ENCODE data around the gene LRCH1.
A peak's percentile ranks its signal among the peaks of the same experiment; 100 is the strongest.

Gene LRCH1

GRCh38 chr13:46535002-46535401 lies 18.0 kb upstream of the LRCH1 start:
- no peak overlapping the region for H2BK5ac ChIP-seq (ENCODE audit: low read depth, low read length, poor library complexity, severe bottlenecking)
- no peak overlapping the region for H4K91ac ChIP-seq (ENCODE audit: low read length)
- 91% methylated on average over 4 of the region's 4 CpGs for WGBS
- H3K79me1 ChIP-seq (replicated peaks; ENCODE audit: low read length, poor library complexity, severe bottlenecking), result no peaks in the 10 kb centered on the region
- peak overlapping the region in 1 of 2 experiments; percentile 41 for H3K18ac ChIP-seq (ENCODE audit: low read depth in 1 of 2, low read length in 2 of 2)
- H3K23ac ChIP-seq (ENCODE audit: low read length in 2 of 2), result no peak overlapping the region
- no peak overlapping the region for H2BK120ac ChIP-seq (ENCODE audit: low read depth, low read length)
- no peak overlapping the region for H3K4me3 ChIP-seq (ENCODE audit: insufficient read depth in 1 of 2, low read depth in 1 of 2, low read length in 2 of 2)
- no peak overlapping the region for H3K4ac ChIP-seq (ENCODE audit: low read depth in 1 of 2, low read length in 2 of 2)
- H3K27me3 ChIP-seq (ENCODE audit: control insufficient read depth in 1 of 2, insufficient read depth in 1 of 2, low read length in 2 of 2), result no peaks in the 10 kb centered on the region
- no peak overlapping the region for H2BK15ac ChIP-seq (ENCODE audit: low read depth, poor library complexity, severe bottlenecking)
- no peak overlapping the region for H4K8ac ChIP-seq (ENCODE audit: low read length)
- no peak overlapping the region for H2BK12ac ChIP-seq (ENCODE audit: low read length in 2 of 2)
- H2AFZ ChIP-seq (ENCODE audit: low read depth, low read length), result no peak overlapping the region
- no peak overlapping the region for H3K27ac ChIP-seq (ENCODE audit: low read length, poor library complexity, severe bottlenecking)
- H3K36me3 ChIP-seq (ENCODE audit: control insufficient read depth in 1 of 2, insufficient read depth in 2 of 2, low read depth in 1 of 2, low read length in 2 of 2), result no peaks in the 10 kb centered on the region
- no peak for DNase-seq
- H3K9ac ChIP-seq (ENCODE audit: low read length), result no peak overlapping the region
- no peak overlapping the region for H2AK5ac ChIP-seq (ENCODE audit: low read length, severe bottlenecking)
- peaks cover 3% of the 10 kb centered on the region for H3K4me1 ChIP-seq (ENCODE audit: control insufficient read depth, insufficient read depth, low read depth, low read length)
- H3K4me2 ChIP-seq (ENCODE audit: low read length, poor library complexity, severe bottlenecking), result no peak overlapping the region
- H3K9me3 ChIP-seq (ENCODE audit: control insufficient read depth, low read length), result no peaks in the 10 kb centered on the region
- no peak overlapping the region for H3K14ac ChIP-seq (ENCODE audit: low read length in 2 of 2)

GRCh38 chr13:46535825-46536224 lies 17.1 kb upstream of the LRCH1 start:
- 100% methylated on average over 1 of the region's 1 CpG for WGBS
- Histone ChIP-seq H2BK12ac (ENCODE audit: low read length in 2 of 2) (no peak overlapping the region), H3K79me1 (replicated peaks; ENCODE audit: low read length, poor library complexity, severe bottlenecking) (no peaks in the 10 kb centered on the region), H3K9ac (ENCODE audit: low read length) (no peak overlapping the region), H3K9me3 (ENCODE audit: control insufficient read depth, low read length) (no peaks in the 10 kb centered on the region), H2BK15ac (ENCODE audit: low read depth, poor library complexity, severe bottlenecking) (no peak overlapping the region), H3K4ac (ENCODE audit: low read depth in 1 of 2, low read length in 2 of 2) (no peak overlapping the region), H3K27me3 (ENCODE audit: control insufficient read depth in 1 of 2, insufficient read depth in 1 of 2, low read length in 2 of 2) (no peaks in the 10 kb centered on the region), H3K23ac (ENCODE audit: low read length in 2 of 2) (no peak overlapping the region), H4K8ac (ENCODE audit: low read length) (no peak overlapping the region), H2BK5ac (ENCODE audit: low read depth, low read length, poor library complexity, severe bottlenecking) (no peak overlapping the region), H2BK120ac (ENCODE audit: low read depth, low read length) (no peak overlapping the region), H3K27ac (ENCODE audit: low read length, poor library complexity, severe bottlenecking) (no peak overlapping the region), H2AFZ (ENCODE audit: low read depth, low read length) (no peak overlapping the region), H3K36me3 (ENCODE audit: control insufficient read depth in 1 of 2, insufficient read depth in 2 of 2, low read depth in 1 of 2, low read length in 2 of 2) (no peaks in the 10 kb centered on the region), H3K14ac (ENCODE audit: low read length in 2 of 2) (no peak overlapping the region), H4K91ac (ENCODE audit: low read length) (no peak overlapping the region), H3K18ac (ENCODE audit: low read depth in 1 of 2, low read length in 2 of 2) (no peak overlapping the region), H3K4me2 (ENCODE audit: low read length, poor library complexity, severe bottlenecking) (no peak overlapping the region), H3K4me1 (ENCODE audit: control insufficient read depth, insufficient read depth, low read depth, low read length) (peaks cover 3% of the 10 kb centered on the region), H2AK5ac (ENCODE audit: low read length, severe bottlenecking) (no peak overlapping the region), H3K4me3 (ENCODE audit: insufficient read depth in 1 of 2, low read depth in 1 of 2, low read length in 2 of 2) (no peak overlapping the region)
- DNase-seq, result no peak

- Histone ChIP-seq H3K4me1 (ENCODE audit: control insufficient read depth, insufficient read depth, low read depth, low read length) (peaks cover 5% of the 10 kb centered on the region), H2BK15ac (ENCODE audit: low read depth, poor library complexity, severe bottlenecking) (no peak overlapping the region), H2BK120ac (ENCODE audit: low read depth, low read length) (no peak overlapping the region), H3K23ac (ENCODE audit: low read length in 2 of 2) (no peak overlapping the region), H3K4ac (ENCODE audit: low read depth in 1 of 2, low read length in 2 of 2) (no peak overlapping the region), H3K36me3 (ENCODE audit: control insufficient read depth in 1 of 2, insufficient read depth in 2 of 2, low read depth in 1 of 2, low read length in 2 of 2) (no peaks in the 10 kb centered on the region), H3K4me2 (ENCODE audit: low read length, poor library complexity, severe bottlenecking) (no peak overlapping the region), H3K27me3 (ENCODE audit: control insufficient read depth in 1 of 2, insufficient read depth in 1 of 2, low read length in 2 of 2) (no peaks in the 10 kb centered on the region), H3K79me1 (replicated peaks; ENCODE audit: low read length, poor library complexity, severe bottlenecking) (no peaks in the 10 kb centered on the region), H3K18ac (ENCODE audit: low read depth in 1 of 2, low read length in 2 of 2) (no peak overlapping the region), H3K14ac (ENCODE audit: low read length in 2 of 2) (no peak overlapping the region), H4K91ac (ENCODE audit: low read length) (no peak overlapping the region), H2AFZ (ENCODE audit: low read depth, low read length) (no peak overlapping the region), H4K8ac (ENCODE audit: low read length) (no peak overlapping the region), H2AK5ac (ENCODE audit: low read length, severe bottlenecking) (no peak overlapping the region), H3K9me3 (ENCODE audit: control insufficient read depth, low read length) (no peaks in the 10 kb centered on the region), H2BK12ac (ENCODE audit: low read length in 2 of 2) (no peak overlapping the region), H2BK5ac (ENCODE audit: low read depth, low read length, poor library complexity, severe bottlenecking) (no peak overlapping the region), H3K27ac (ENCODE audit: low read length, poor library complexity, severe bottlenecking) (no peak overlapping the region), H3K4me3 (ENCODE audit: insufficient read depth in 1 of 2, low read depth in 1 of 2, low read length in 2 of 2) (no peak overlapping the region), H3K9ac (ENCODE audit: low read length) (no peak overlapping the region)
- WGBS, result 91% methylated on average over 2 of the region's 2 CpGs
- DNase-seq, result no peak
Observed at GRCh38 chr13:46536341-46536740, 16.6 kb upstream of the LRCH1 start.

- Histone ChIP-seq H3K27ac (ENCODE audit: low read length, poor library complexity, severe bottlenecking) (no peak overlapping the region), H2BK15ac (ENCODE audit: low read depth, poor library complexity, severe bottlenecking) (no peak overlapping the region), H3K36me3 (ENCODE audit: control insufficient read depth in 1 of 2, insufficient read depth in 2 of 2, low read depth in 1 of 2, low read length in 2 of 2) (no peaks in the 10 kb centered on the region), H3K27me3 (ENCODE audit: control insufficient read depth in 1 of 2, insufficient read depth in 1 of 2, low read length in 2 of 2) (no peaks in the 10 kb centered on the region), H4K8ac (ENCODE audit: low read length) (no peak overlapping the region), H3K9me3 (ENCODE audit: control insufficient read depth, low read length) (no peaks in the 10 kb centered on the region), H2AFZ (ENCODE audit: low read depth, low read length) (no peak overlapping the region), H2BK120ac (ENCODE audit: low read depth, low read length) (no peak overlapping the region), H2BK12ac (ENCODE audit: low read length in 2 of 2) (no peak overlapping the region), H3K9ac (ENCODE audit: low read length) (no peak overlapping the region), H3K4me3 (ENCODE audit: insufficient read depth in 1 of 2, low read depth in 1 of 2, low read length in 2 of 2) (no peak overlapping the region), H3K4me1 (ENCODE audit: control insufficient read depth, insufficient read depth, low read depth, low read length) (peaks cover 5% of the 10 kb centered on the region), H3K14ac (ENCODE audit: low read length in 2 of 2) (no peak overlapping the region), H4K91ac (ENCODE audit: low read length) (no peak overlapping the region), H3K18ac (ENCODE audit: low read depth in 1 of 2, low read length in 2 of 2) (no peak overlapping the region), H3K79me1 (replicated peaks; ENCODE audit: low read length, poor library complexity, severe bottlenecking) (no peaks in the 10 kb centered on the region), H2AK5ac (ENCODE audit: low read length, severe bottlenecking) (no peak overlapping the region), H2BK5ac (ENCODE audit: low read depth, low read length, poor library complexity, severe bottlenecking) (no peak overlapping the region), H3K23ac (ENCODE audit: low read length in 2 of 2) (no peak overlapping the region), H3K4ac (ENCODE audit: low read depth in 1 of 2, low read length in 2 of 2) (no peak overlapping the region), H3K4me2 (ENCODE audit: low read length, poor library complexity, severe bottlenecking) (no peak overlapping the region)
- DNase-seq, result no peak
- 94% methylated on average over 3 of the region's 3 CpGs for WGBS
Observed at GRCh38 chr13:46539231-46539630, 13.7 kb upstream of the LRCH1 start.
